Neural cell (in vitro differentiated cells): ENCODE data around the gene SPP2.

Source experiments
- CTCF ChIP-seq: fragments of 450-650 bp; IDR thresholded peaks from 2 replicates; pipeline ENCODE4 v1.5.1; 2014; ENCODE audit warnings: antibody characterized with exemption, mild to moderate bottlenecking, moderate library complexity; ENCODE audit not compliant: poor library complexity, severe bottlenecking
- EZH2 ChIP-seq: fragments of 200-600, 300-800 bp; shearing (Covaris generic), sonication (generic); IDR thresholded peaks from 2 replicates; pipeline ENCODE4 v1.6.1; 2014; ENCODE audit warnings: antibody characterized with exemption, low read length, borderline replicate concordance, mild to moderate bottlenecking; ENCODE audit not compliant: insufficient read depth, poor library complexity, severe bottlenecking
- REST ChIP-seq: IDR thresholded peaks from 2 replicates; pipeline ENCODE4 v1.6.1; 2012; ENCODE audit warnings: borderline replicate concordance

GRCh38 chr2:234076451-234076850 lies 25.9 kb downstream of the SPP2 start:
- no peak for TF ChIP-seq CTCF
- TF ChIP-seq EZH2: no peak
- TF ChIP-seq REST: no peak
